HCT116 (cell line): Measurements from ENCODE around the gene PARVA. TPM values are rescaled to one million over a fixed set of nuclear protein-coding genes. Genes with fewer than 3 reads are reported as not detected.

Experiments used
- ATAC-seq: fragments of 200-7000 bp; cut with Tn5 transposase; 2 replicates; pipeline ENCODE4 v1.9.1; 2020; ENCODE audit warnings: mild to moderate bottlenecking, moderate library complexity
- BruUV-seq: library from RNA; stranded (reverse); fragments of 400-500 nt; replicated peaks from 2 replicates; lab custom pipeline; 2021; lab: Mats Ljungman, UMichigan
- CTCF ChIA-PET: fragments of 300-600 bp; sonication (Branson Sonifier 250); formaldehyde crosslinking; loops from one replicate; lab custom pipeline; 2021; ENCODE audit warnings: antibody characterized with exemption; lab: Charles Lee
- POLR2A ChIA-PET: fragments of 300-600, 350-600 bp; sonication (Branson Sonifier 250); formaldehyde crosslinking; loops from one replicate; lab custom pipeline; 2021; ENCODE audit warnings: antibody characterized with exemption; lab: Charles Lee
- RAD21 ChIA-PET, 2 experiments: fragments of 300-600 bp; sonication (Branson Sonifier 250); formaldehyde crosslinking; loops; one replicate each; lab custom pipeline; 2023; ENCODE audit warnings: low total read pairs in 2 of 2; ENCODE audit not compliant: uncharacterized antibody in 2 of 2, unreplicated experiment in 2 of 2, low non-redundant PET in 1 of 2; lab: Charles Lee
- DNase-seq: peaks from one replicate; pipeline ENCODE4 v3.0.0-alpha.2; 2010; ENCODE audit warnings: low read depth, low spot score
- H2AFZ ChIP-seq: fragments of 200-600 bp; shearing (Covaris generic), sonication (generic); 2 replicates; pipeline ENCODE4 v1.6.1; 2017; ENCODE audit warnings: low read depth, mixed run types, mixed read lengths, antibody characterized with exemption, low read length; ENCODE audit not compliant: poor library complexity, severe bottlenecking
- H3K27ac ChIP-seq: 2 replicates; pipeline ENCODE4 v1.5.1; 2012; ENCODE audit warnings: low read depth, low read length
- H3K27me3 ChIP-seq: fragments of 200-600 bp; sonication (generic); 2 replicates; pipeline ENCODE4 v1.6.1; 2016; ENCODE audit warnings: mixed run types, low read length, mixed read lengths; ENCODE audit not compliant: insufficient read depth
- H3K36me3 ChIP-seq, 2 experiments: fragments of 200-500 bp in 1 of 2; fragments of 200-600 bp in 1 of 2; sonication (Bioruptor generic) in 1 of 2; sonication (generic) in 1 of 2; 2 replicates each; pipeline versions ENCODE4 v1.5.1 to v1.6.1; 2014 to 2016; ENCODE audit warnings: low read length in 2 of 2, inconsistent platforms in 1 of 2, mixed read lengths in 1 of 2, mixed run types in 1 of 2; ENCODE audit not compliant: insufficient read depth in 2 of 2, control insufficient read depth in 1 of 2
- H3K4me1 ChIP-seq, 2 experiments: fragments of 200-600 bp in 1 of 2; sonication (generic) in 1 of 2; 2 replicates each; pipeline versions ENCODE4 v1.5.1 to v1.6.1; 2012 to 2017; ENCODE audit warnings: low read length in 2 of 2, inconsistent platforms in 1 of 2, mild to moderate bottlenecking in 1 of 2, mixed read lengths in 1 of 2, mixed run types in 1 of 2, moderate library complexity in 1 of 2; ENCODE audit not compliant: insufficient read depth in 2 of 2, control insufficient read depth in 1 of 2
- H3K4me2 ChIP-seq: fragments of 200-600 bp; sonication (generic); 2 replicates; pipeline ENCODE4 v1.6.1; 2017; ENCODE audit warnings: mixed run types, low read length, mixed read lengths
- H3K4me3 ChIP-seq, 2 experiments: fragments of 200-600 bp in 1 of 2; sonication (generic) in 1 of 2; replicated peaks in 1 of 2; 2 replicates each; pipeline ENCODE4 v1.5.1; 2011 to 2016; ENCODE audit warnings: low read length in 2 of 2, control low read depth in 1 of 2, low read depth in 1 of 2, mild to moderate bottlenecking in 1 of 2, mixed read lengths in 1 of 2, mixed run types in 1 of 2
- H3K79me2 ChIP-seq: fragments of 200-600 bp; sonication (generic); 2 replicates; pipeline ENCODE4 v1.6.1; 2017; ENCODE audit warnings: mild to moderate bottlenecking, mixed run types, low read length, moderate library complexity, mixed read lengths; ENCODE audit not compliant: insufficient read depth
- H3K9ac ChIP-seq: fragments of 200-600 bp; sonication (generic); 2 replicates; pipeline ENCODE4 v1.6.1; 2016; ENCODE audit warnings: low read length, mixed read lengths
- H3K9me2 ChIP-seq: fragments of 200-600 bp; sonication (generic), shearing (Covaris generic); 2 replicates; pipeline ENCODE4 v1.6.1; 2017; ENCODE audit warnings: mixed run types, mild to moderate bottlenecking, moderate library complexity; ENCODE audit not compliant: insufficient read depth
- H3K9me3 ChIP-seq, 2 experiments: fragments of 200-500 bp in 1 of 2; fragments of 200-600 bp in 1 of 2; sonication (Bioruptor generic) in 1 of 2; sonication (generic) in 1 of 2; 2 replicates each; pipeline ENCODE4 v1.6.1; 2014 to 2017; ENCODE audit warnings: low read length in 2 of 2, mixed read lengths in 2 of 2, inconsistent platforms in 1 of 2, low read depth in 1 of 2, mild to moderate bottlenecking in 1 of 2, mixed run types in 1 of 2, moderate library complexity in 1 of 2; ENCODE audit not compliant: control insufficient read depth in 1 of 2, insufficient read depth in 1 of 2
- H4K20me1 ChIP-seq: fragments of 200-600 bp; sonication (generic), shearing (Covaris generic); 2 replicates; pipeline ENCODE4 v1.6.1; 2017; ENCODE audit warnings: mixed run types, mild to moderate bottlenecking, moderate library complexity; ENCODE audit not compliant: insufficient read depth
- ATF3 ChIP-seq: IDR thresholded peaks from 2 replicates; pipeline ENCODE4 v1.6.1; 2012
- ELF1 ChIP-seq: IDR thresholded peaks from 2 replicates; pipeline ENCODE4 v1.6.1; 2012; ENCODE audit warnings: low read depth, borderline replicate concordance
- EZH2 ChIP-seq: fragments of 200-600 bp; sonication (generic); IDR thresholded peaks from 2 replicates; pipeline ENCODE4 v1.6.1; 2017; ENCODE audit warnings: antibody characterized with exemption, mixed run types
- FOSL1 ChIP-seq: IDR thresholded peaks from 2 replicates; pipeline ENCODE4 v1.6.1; 2012; ENCODE audit warnings: low read depth
- MAX ChIP-seq: IDR thresholded peaks from 2 replicates; pipeline ENCODE4 v1.6.1; 2012
- POLR2AphosphoS5 ChIP-seq: IDR thresholded peaks from 2 replicates; pipeline ENCODE4 v1.6.1; 2011; ENCODE audit warnings: mild to moderate bottlenecking, low read depth, low read length, moderate library complexity
- ZBTB33 ChIP-seq: IDR thresholded peaks from 2 replicates; pipeline ENCODE4 v1.6.1; 2011; ENCODE audit warnings: mild to moderate bottlenecking, low read length, moderate library complexity; ENCODE audit not compliant: insufficient replicate concordance; ENCODE audit errors: extremely low read depth
- intact Hi-C: fragments of 100-400 bp; cut with micrococcal nuclease; formaldehyde crosslinking; loops from 2 replicates; pipeline ENCODE4 v1.10.0; 2022
- total RNA-seq: library from RNA; stranded (reverse); gene quantifications from one replicate; pipeline ENCODE4 v1.2.1, GENCODE V29; 2021; ENCODE audit not compliant: unreplicated experiment
- TF ChIP-seq, protein P1 (sequence below), 3 experiments: fragments of 200-600 bp in 1 of 3; sonication (generic) in 1 of 3; IDR thresholded peaks in 2 of 3; conservative IDR thresholded peaks in 1 of 3; 2 replicates each; pipeline ENCODE4 v1.5.1; 2012 to 2017; ENCODE audit warnings: low read depth in 2 of 3, low read length in 2 of 3, antibody characterized with exemption in 1 of 3, borderline replicate concordance in 1 of 3, control low read depth in 1 of 3, mild to moderate bottlenecking in 1 of 3, mixed read lengths in 1 of 3, mixed run types in 1 of 3, moderate library complexity in 1 of 3; ENCODE audit not compliant: insufficient read depth in 1 of 3
- TF ChIP-seq, protein P2 (sequence below): IDR thresholded peaks from 2 replicates; pipeline ENCODE4 v1.6.1; 2012; ENCODE audit warnings: low read depth

Gene PARVA
- total RNA-seq, 1 experiment from 2014 or later, result 18.4 TPM

GRCh38 chr11:12394601-12395000, 17.2 kb downstream of the PARVA start:
- RAD21 ChIA-PET, result no interaction called here
- BruUV-seq, result no TSS peak
- H4K20me1 ChIP-seq, result no peaks in the 10 kb centered on the region
- no peak for TF ChIP-seq POLR2AphosphoS5
- TF ChIP-seq MAX, result no peak
- TF ChIP-seq ZBTB33, result no peak
- no peak for TF ChIP-seq ATF3
- no peak for TF ChIP-seq EZH2
- no peak for TF ChIP-seq FOSL1
- TF ChIP-seq, protein P1, sequence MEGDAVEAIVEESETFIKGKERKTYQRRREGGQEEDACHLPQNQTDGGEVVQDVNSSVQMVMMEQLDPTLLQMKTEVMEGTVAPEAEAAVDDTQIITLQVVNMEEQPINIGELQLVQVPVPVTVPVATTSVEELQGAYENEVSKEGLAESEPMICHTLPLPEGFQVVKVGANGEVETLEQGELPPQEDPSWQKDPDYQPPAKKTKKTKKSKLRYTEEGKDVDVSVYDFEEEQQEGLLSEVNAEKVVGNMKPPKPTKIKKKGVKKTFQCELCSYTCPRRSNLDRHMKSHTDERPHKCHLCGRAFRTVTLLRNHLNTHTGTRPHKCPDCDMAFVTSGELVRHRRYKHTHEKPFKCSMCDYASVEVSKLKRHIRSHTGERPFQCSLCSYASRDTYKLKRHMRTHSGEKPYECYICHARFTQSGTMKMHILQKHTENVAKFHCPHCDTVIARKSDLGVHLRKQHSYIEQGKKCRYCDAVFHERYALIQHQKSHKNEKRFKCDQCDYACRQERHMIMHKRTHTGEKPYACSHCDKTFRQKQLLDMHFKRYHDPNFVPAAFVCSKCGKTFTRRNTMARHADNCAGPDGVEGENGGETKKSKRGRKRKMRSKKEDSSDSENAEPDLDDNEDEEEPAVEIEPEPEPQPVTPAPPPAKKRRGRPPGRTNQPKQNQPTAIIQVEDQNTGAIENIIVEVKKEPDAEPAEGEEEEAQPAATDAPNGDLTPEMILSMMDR (IDR thresholded peaks at IDR 0.05 in 2 of 3, conservative IDR thresholded peaks at IDR 0.05 in 1 of 3; ENCODE audit: borderline replicate concordance in 1 of 3, insufficient read depth in 1 of 3, low read depth in 2 of 3, low read length in 2 of 3), result no peak
- no peak for TF ChIP-seq ELF1
- TF ChIP-seq, protein P2, sequence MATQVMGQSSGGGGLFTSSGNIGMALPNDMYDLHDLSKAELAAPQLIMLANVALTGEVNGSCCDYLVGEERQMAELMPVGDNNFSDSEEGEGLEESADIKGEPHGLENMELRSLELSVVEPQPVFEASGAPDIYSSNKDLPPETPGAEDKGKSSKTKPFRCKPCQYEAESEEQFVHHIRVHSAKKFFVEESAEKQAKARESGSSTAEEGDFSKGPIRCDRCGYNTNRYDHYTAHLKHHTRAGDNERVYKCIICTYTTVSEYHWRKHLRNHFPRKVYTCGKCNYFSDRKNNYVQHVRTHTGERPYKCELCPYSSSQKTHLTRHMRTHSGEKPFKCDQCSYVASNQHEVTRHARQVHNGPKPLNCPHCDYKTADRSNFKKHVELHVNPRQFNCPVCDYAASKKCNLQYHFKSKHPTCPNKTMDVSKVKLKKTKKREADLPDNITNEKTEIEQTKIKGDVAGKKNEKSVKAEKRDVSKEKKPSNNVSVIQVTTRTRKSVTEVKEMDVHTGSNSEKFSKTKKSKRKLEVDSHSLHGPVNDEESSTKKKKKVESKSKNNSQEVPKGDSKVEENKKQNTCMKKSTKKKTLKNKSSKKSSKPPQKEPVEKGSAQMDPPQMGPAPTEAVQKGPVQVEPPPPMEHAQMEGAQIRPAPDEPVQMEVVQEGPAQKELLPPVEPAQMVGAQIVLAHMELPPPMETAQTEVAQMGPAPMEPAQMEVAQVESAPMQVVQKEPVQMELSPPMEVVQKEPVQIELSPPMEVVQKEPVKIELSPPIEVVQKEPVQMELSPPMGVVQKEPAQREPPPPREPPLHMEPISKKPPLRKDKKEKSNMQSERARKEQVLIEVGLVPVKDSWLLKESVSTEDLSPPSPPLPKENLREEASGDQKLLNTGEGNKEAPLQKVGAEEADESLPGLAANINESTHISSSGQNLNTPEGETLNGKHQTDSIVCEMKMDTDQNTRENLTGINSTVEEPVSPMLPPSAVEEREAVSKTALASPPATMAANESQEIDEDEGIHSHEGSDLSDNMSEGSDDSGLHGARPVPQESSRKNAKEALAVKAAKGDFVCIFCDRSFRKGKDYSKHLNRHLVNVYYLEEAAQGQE, result no peak
- H3K4me2 ChIP-seq, result no peak overlapping the region
- peaks cover 6% of the 10 kb centered on the region; the same call in 1 of the 2 replicates for H3K79me2 ChIP-seq
- POLR2A ChIA-PET, result no interaction called here
- H3K9me3 ChIP-seq, result no peaks in the 10 kb centered on the region; a peak in 1 of 4 replicates
- DNase-seq (no peak), ATAC-seq (no peak)
- H3K36me3 ChIP-seq, result no peaks in the 10 kb centered on the region
- CTCF ChIA-PET, result no interaction called here
- H3K9ac ChIP-seq, result no peak overlapping the region
- no peaks in the 10 kb centered on the region for H3K9me2 ChIP-seq
- no peak overlapping the region for H3K27ac ChIP-seq
- H3K27me3 ChIP-seq, result no peaks in the 10 kb centered on the region
- intact Hi-C loops, result no loop called here
- no peak overlapping the region for H3K4me3 ChIP-seq
- H2AFZ ChIP-seq, result no peak overlapping the region
- H3K4me1 ChIP-seq, result no peaks in the 10 kb centered on the region
